ENCODE data around the gene DOCK11.

DNA sequence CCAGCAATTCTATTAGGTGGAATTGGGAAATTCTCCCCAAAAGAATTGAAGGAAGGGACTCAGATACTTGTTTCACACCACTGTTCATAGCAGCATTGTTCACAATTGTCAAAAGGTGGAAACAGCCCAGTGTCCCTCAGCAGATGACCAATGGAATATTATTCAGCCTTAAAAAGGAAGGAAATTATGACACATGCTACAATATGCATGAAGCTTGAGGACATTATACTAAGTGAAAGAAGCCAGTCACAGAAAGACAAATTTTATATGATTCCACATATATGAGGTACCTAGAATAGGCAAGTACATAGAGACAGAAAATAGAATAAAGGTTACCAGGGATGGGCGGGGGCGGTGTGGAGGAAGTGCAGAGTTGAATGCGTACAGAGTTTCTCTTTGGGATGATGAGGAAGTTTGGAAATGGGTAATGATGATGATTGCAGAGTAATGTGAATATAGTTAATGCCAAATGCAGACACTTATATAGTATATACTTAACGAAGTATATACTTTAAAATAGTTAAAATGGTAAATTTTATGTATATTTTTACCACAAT, 29.6 kb downstream of the DOCK11 start:
- TF ChIP-seq, protein P1, sequence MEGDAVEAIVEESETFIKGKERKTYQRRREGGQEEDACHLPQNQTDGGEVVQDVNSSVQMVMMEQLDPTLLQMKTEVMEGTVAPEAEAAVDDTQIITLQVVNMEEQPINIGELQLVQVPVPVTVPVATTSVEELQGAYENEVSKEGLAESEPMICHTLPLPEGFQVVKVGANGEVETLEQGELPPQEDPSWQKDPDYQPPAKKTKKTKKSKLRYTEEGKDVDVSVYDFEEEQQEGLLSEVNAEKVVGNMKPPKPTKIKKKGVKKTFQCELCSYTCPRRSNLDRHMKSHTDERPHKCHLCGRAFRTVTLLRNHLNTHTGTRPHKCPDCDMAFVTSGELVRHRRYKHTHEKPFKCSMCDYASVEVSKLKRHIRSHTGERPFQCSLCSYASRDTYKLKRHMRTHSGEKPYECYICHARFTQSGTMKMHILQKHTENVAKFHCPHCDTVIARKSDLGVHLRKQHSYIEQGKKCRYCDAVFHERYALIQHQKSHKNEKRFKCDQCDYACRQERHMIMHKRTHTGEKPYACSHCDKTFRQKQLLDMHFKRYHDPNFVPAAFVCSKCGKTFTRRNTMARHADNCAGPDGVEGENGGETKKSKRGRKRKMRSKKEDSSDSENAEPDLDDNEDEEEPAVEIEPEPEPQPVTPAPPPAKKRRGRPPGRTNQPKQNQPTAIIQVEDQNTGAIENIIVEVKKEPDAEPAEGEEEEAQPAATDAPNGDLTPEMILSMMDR (IDR thresholded peaks at IDR 0.05), result no peak
- no peak for TF ChIP-seq POLR2A (IDR thresholded peaks at IDR 0.05)
